ENCODE results near the gene GPR158.

GPR158 gene

DNA sequence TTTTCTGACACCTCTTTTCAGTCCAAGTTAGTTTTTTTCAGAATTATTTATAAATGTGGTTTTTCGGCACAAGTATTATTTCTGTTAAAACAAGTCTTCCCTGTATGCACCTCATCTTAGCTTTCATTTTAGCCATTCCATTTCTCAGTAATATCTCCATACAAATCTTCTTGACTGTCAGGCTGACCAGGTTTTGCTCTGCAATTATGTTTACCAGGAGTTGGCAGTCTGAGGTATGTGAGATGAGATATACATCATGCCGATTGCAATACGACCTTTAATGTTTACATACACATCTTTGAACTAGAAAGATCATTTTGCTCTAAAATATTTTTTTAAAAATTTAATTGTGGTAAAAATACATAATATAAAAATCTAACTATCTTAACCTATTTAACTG is 209.8 kb downstream of the GPR158 start:
- TF ChIP-seq GATA2 (IDR thresholded peaks at IDR 0.05; ENCODE audit: low read depth, low read length) (no peak), GATA3 (IDR thresholded peaks at IDR 0.05; ENCODE audit: low read depth, low read length) (no peak)

DNA sequence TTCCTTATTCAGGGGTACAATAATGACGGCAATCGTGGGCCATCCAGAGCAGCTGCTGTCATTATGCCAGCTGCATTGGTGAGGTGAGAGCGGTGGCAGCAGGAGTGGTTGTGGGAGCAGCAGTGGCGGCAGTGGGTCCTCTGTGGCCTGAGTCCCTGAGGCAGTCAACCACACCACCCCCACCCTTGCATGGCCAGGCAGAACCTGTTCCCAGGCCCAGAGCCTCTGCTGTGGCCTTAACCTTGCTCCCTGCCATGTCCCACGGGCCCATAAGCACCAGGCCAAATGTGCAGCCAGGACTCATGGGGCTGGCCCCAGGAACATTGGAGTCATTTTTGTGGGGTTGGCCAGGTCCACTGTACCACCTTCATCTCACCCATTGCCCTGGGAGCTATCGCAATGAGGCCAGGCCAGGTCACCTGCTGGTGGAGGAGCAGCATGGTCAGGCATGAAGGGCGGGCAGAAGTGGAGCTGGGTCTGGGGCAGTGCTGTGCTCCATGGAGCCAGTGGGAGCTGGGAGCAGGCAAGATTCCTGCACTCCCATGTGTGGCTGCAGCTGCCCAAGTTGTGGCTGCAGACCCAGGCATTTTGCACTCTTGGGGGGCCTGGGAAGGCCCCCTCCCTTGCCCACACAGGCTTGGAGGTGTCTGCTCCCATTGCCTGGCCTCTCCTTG is 213.5 kb downstream of the GPR158 start:
- TF ChIP-seq GATA2 (IDR thresholded peaks at IDR 0.05; ENCODE audit: low read depth, low read length) = no peak
- TF ChIP-seq GATA3 (IDR thresholded peaks at IDR 0.05; ENCODE audit: low read depth, low read length) = no peak

- no peak for TF ChIP-seq GATA3 (IDR thresholded peaks at IDR 0.05; ENCODE audit: low read depth, low read length)
- no peak for TF ChIP-seq GATA2 (IDR thresholded peaks at IDR 0.05; ENCODE audit: low read depth, low read length)
These were observed 214.0 kb downstream of the GPR158 start for GRCh38 chr10:25388862-25389206.

GRCh38 chr10:25390733-25391132 is 215.9 kb downstream of the GPR158 start:
- TF ChIP-seq GATA3 (IDR thresholded peaks at IDR 0.05; ENCODE audit: low read depth, low read length) (no peak), GATA2 (IDR thresholded peaks at IDR 0.05; ENCODE audit: low read depth, low read length) (no peak)

- no peak for TF ChIP-seq GATA2 (IDR thresholded peaks at IDR 0.05; ENCODE audit: low read depth, low read length)
These were observed 217.3 kb downstream of the GPR158 start for GRCh38 chr10:25392132-25392531.

DNA sequence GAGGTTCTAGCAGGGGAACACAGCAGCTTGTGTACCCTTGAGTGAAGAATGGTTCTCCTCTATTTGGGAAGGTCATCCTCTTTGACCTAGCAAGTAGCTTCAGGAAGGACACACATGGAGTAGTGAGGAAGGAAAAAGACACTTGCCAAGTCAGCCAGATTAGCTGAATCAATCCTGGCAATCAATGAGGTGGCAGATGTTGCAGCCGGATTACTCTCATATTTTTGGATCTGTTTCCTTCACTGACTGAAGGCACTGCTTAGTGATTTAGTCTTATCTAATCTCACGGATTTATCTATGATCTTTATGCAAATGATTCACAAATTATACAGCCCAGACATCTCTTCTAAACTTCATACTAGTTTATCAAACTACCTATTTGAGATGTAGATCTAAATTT is 218.8 kb downstream of the GPR158 start:
- no peak for TF ChIP-seq GATA3 (IDR thresholded peaks at IDR 0.05; ENCODE audit: low read depth, low read length)
- TF ChIP-seq GATA2 (IDR thresholded peaks at IDR 0.05; ENCODE audit: low read depth, low read length) = no peak

DNA sequence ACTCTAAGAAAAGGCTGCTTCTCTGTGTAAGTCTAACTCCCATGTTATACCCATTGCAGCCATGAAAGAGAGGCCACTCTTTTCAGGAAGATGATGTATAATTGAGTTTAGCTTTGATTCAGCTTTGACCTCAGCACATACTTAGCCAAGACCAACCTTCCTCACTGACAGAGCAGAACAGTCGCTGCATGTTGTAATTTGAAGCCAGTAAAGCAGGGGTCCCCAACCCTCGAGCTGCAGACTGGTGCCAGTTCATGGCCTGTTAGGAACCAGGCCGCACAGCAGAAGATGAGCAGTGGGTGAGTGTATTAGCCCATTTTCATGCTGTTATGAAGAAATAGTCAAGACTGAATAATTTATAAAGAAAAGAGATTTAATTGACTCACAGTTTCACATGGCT is 223.9 kb downstream of the GPR158 start:
- TF ChIP-seq GATA3 (IDR thresholded peaks at IDR 0.05; ENCODE audit: low read depth, low read length) = no peak
- no peak for TF ChIP-seq GATA2 (IDR thresholded peaks at IDR 0.05; ENCODE audit: low read depth, low read length)

DNA sequence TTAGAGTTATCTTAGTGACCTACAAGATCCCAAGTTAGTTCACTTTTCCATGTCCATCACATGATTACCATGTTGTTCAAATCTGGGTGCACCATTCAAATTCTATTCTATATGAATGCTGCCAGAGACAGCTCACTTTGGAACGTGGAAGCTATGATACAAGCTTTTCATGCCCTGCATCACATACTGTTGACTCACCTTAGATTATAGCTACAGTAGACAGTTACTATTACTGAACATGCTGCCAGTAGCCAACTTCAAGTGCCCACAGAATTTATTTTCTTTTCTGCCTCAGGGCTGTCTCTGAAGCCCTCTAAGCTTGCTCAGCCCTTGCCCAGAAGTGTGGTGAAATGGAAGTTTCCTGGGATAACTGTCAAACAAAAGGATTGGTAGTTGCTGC is 231.1 kb downstream of the GPR158 start:
- TF ChIP-seq GATA2 (IDR thresholded peaks at IDR 0.05; ENCODE audit: low read depth, low read length) (no peak), GATA3 (IDR thresholded peaks at IDR 0.05; ENCODE audit: low read depth, low read length) (no peak)

- TF ChIP-seq GATA3 (IDR thresholded peaks at IDR 0.05; ENCODE audit: low read depth, low read length) (no peak), GATA2 (IDR thresholded peaks at IDR 0.05; ENCODE audit: low read depth, low read length) (no peak)
These were observed 242.8 kb downstream of the GPR158 start for GRCh38 chr10:25417611-25418010.

GRCh38 chr10:25425776-25426175 is 251.0 kb downstream of the GPR158 start:
- TF ChIP-seq GATA2 (IDR thresholded peaks at IDR 0.05; ENCODE audit: low read depth, low read length) (no peak), GATA3 (IDR thresholded peaks at IDR 0.05; ENCODE audit: low read depth, low read length) (no peak)

DNA sequence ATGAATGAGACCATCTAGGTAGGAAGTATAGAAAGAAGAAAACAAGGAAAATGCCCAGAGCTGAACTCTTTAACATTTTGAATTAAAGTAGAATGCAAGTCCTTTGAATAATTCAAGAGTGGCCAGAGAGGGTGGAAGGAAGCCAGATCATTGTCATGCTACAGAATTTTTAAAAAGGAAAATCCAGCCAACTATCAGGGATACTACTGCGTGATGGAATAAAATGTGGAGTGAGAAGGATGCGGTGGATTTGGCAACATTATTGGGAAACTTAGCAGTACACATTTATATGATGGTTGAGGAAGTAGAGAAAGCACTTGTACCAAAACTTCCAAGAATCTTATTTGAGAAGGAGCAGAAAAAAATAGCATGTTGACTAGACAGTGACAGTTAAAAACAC is 261.6 kb downstream of the GPR158 start:
- TF ChIP-seq GATA2 (IDR thresholded peaks at IDR 0.05; ENCODE audit: low read depth, low read length) (no peak), GATA3 (IDR thresholded peaks at IDR 0.05; ENCODE audit: low read depth, low read length) (no peak)

- TF ChIP-seq GATA3 (IDR thresholded peaks at IDR 0.05; ENCODE audit: low read depth, low read length) (no peak), GATA2 (IDR thresholded peaks at IDR 0.05; ENCODE audit: low read depth, low read length) (no peak)
These were observed 266.5 kb downstream of the GPR158 start for GRCh38 chr10:25441270-25441669.

DNA sequence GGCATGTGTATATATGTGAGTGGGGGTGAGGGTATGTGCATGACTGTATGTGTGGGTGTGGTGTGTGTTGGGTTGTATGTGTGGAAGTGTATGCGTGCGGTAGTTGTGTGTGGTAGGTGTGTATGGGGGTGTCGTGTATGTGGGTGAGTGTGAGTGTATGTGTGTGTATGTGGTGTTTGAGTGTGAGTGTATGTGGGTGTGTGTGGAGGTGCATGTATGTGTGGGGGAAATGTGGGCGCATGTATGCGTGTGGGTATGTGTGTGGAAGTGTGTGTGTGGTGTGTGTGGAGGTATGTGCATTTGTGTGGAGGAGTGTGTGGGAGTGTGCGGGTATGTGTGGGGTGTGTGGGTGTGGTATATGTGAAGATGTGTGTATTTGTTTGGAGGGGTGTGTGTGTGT is 269.5 kb downstream of the GPR158 start:
- TF ChIP-seq GATA3 (IDR thresholded peaks at IDR 0.05; ENCODE audit: low read depth, low read length) (no peak), GATA2 (IDR thresholded peaks at IDR 0.05; ENCODE audit: low read depth, low read length) (no peak)

DNA sequence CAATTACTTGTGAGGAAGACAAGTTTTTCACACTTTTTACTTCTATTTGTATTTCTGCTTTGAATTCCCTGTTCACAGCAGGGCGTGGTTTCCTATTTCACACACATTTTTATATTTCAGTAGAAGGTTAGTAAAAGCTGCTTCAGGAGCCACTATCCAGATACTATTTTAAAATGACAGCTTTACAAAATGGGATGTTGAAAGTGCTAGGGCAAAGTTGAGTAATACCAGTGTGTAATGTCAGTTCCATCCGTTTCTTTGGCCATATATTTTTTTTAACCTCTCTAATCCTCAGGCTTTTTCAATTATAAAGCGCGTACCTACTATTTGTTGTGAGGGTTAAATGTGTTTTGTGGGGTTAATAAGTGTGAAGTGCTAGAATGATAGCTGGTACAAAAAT is 276.6 kb downstream of the GPR158 start:
- TF ChIP-seq GATA3 (IDR thresholded peaks at IDR 0.05; ENCODE audit: low read depth, low read length) (no peak), GATA2 (IDR thresholded peaks at IDR 0.05; ENCODE audit: low read depth, low read length) (no peak)

DNA sequence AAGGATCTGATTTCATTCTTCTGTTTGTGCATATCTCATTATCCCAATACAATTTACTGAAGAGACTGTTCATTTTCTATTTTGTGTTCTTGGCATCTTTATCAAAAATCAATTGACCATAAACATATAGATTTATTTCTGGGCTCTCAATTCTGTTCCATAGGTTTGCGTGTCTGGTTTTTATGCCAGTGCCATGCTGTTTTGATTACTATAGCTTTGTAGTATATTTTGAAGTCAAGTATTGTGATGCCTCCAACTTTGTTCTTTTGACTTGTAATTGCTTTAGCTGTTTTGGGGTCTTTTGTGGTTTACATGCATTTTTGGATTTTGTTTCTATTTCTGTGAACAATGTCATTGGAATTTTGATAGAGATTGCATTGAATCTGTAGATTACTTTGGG is 278.8 kb downstream of the GPR158 start:
- no peak for TF ChIP-seq GATA3 (IDR thresholded peaks at IDR 0.05; ENCODE audit: low read depth, low read length)
- TF ChIP-seq GATA2 (IDR thresholded peaks at IDR 0.05; ENCODE audit: low read depth, low read length) = no peak

- TF ChIP-seq GATA2 (IDR thresholded peaks at IDR 0.05; ENCODE audit: low read depth, low read length) (no peak), GATA3 (IDR thresholded peaks at IDR 0.05; ENCODE audit: low read depth, low read length) (no peak)
These were observed 281.3 kb downstream of the GPR158 start for GRCh38 chr10:25455980-25456567.
